D341Med (cell line): ENCODE results near the gene SRSF9.
"Not testable (repeated sequence)": the region's sequence is repeated elsewhere in the genome, so short reads cannot be mapped to it uniquely, and the experiment has no call there.

Source experiments
- DNase-seq: peaks from one replicate; pipeline ENCODE4 v3.0.0; 2012; ENCODE audit warnings: low spot score

SRSF9 gene

DNA sequence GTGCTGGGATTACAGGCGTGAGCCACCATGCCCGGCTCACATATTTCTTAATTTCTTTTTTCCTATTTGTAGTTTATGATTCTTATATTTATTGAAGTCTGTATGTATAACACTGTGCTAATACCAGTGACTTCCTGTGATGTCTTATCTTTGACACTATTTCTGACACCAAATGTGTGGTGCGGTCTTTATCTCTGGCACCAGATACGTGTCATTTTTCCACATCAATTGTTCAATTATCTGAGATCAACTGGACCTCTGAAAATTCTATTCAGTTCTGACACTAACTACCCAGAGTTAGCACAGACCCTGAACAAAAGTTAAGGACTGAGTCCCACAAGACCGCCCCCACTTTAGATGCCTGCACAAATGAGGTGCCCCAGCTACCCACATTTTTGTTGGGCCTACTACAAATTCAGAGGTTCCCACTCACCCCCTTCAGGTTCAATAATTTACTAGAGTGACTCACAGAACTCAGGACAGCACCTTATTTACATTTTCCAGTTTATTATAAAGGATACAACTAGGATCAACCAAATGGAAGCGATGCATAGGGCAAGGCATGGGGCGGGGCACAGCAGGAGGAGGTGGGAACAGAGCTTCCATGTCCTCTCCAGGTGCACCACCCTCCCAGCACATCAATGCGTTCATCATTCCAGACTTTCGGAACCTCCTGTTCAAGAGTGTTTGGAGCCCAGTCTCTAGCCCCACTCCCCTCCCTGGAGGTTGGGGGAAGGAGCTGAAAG is 11.6 kb upstream of the SRSF9 start:
- no peak for DNase-seq

DNA sequence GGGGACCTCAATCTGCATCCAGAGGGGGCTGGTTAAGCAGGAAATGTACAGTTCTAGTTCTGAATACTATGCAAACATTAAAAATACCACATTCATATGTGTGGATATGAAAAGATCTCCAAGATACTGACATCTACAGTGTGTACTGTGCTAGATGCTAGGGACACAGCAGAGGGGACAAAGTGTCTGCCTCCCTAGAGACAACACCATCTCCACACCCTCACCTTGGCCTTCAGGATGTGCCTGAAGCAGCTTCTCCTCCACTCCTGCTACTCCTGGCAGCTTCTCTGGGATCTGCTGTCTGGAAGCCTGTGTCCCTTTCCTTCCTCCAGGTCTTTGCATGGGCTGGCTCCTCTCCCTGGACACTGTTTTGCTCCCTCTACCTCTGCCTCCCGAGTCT is 10.7 kb upstream of the SRSF9 start:
- no peak for DNase-seq

- no peak for DNase-seq
Measured at GRCh38 chr12:120479458-120479857, 9.9 kb upstream of the SRSF9 start.

DNA sequence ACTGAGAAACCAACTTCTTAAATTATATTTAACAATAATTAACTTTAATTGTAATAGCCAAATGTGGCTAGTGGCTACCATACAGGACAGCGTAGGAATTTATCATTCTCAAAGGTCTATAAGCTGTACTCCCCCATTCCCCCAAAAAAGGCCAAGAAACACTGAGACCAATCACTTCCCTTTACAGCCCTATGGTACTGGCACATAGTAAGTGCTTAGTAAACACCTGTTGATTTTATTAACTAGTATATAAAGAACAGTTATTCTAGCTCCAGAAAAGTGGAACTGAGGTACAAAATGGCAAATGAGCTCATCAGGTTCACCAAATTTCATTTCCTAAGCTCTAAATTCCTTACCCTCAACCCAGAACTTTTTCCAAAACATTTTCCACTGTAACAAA is 6.1 kb upstream of the SRSF9 start:
- DNase-seq, result no peak

GRCh38 chr12:120474616-120474960 is 5.0 kb upstream of the SRSF9 start:
- DNase-seq, result no peak

GRCh38 chr12:120473807-120474615 is 4.5 kb upstream of the SRSF9 start:
- no peak for DNase-seq

DNA sequence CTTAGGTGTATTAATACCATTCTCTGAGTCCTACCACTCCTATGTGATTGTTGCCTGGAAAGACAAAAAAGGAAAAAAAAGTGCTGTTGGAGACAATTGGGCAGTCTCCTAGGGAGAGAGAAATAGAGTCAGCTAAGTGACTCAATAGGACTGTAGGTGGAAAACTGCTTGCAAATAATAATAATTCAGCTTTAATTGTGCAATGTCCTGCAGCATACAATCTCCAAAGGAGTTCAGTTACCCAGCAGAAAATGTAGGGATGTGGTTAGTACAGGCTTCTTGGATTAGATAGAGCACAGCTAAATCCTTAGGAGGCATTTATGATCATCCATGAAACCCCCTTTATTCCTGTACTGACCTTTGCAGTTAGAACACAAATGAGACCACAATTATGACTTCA is 3.0 kb upstream of the SRSF9 start:
- DNase-seq, result no peak

DNA sequence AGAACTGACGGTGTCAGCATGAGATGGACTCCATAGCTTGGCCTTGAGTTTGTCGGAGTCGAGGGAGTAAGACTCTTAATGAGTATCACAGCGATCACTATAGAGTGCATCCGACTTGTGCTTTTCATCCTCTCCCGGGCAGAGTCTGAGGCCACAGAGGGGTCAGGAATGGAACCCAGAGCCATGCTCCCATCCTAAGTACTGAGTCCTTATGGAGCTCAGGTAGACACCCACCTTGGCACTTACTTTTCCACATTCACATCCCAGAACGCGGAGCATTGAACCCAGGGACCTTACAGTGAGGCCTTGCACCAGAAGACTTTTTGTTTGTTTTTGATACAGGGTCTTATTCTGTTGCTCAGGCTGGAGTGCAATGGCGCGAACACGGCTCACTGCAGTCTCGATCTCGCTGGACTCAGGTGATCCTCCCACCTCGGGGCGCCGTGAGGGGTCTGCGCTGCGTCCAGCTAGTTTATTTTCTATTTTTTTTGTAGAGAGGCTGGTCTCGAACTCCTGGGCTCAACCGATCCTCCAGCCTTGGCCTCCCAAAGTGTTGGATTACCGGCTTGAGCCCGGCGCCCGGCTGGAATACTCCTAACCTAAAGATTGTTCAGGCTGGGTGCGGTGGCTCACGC is 719 bp upstream of the SRSF9 start:
- DNase-seq, result no peak

DNA sequence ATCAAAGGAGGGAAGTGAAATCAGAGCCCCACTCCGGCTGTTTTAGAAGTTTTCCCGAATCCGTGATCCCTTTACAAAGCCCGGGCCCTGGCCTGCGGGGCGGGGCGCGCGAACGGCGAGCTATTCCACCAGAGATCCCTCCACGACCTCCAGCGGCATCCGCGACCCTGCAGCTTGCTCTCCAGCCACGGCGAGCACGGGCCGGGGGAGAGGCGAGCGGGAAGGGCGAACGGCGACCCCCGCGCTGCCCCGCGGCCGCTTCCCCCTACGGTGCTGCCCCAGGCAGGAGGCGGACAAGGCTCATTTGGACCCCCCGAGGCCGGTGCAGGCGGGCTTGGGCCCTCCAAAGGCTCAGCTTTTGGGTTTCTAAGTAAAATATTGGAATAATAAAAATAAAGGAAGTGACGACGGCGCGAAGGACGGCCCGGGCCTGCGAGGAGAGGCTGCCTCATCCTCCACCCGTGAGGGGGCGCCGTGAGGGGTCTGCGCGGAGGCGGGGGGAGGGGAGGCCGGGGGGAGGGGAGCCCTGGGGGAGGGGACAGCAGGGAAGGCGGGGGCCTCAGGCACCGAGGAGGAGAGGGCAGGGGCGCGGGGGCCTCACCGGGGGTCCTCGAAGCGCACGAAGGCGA is 613 bp downstream of the SRSF9 start:
- peak; percentile 81 for DNase-seq

- DNase-seq, result no peak
Measured at GRCh38 chr12:120468325-120468820, 1.2 kb downstream of the SRSF9 start.

DNA sequence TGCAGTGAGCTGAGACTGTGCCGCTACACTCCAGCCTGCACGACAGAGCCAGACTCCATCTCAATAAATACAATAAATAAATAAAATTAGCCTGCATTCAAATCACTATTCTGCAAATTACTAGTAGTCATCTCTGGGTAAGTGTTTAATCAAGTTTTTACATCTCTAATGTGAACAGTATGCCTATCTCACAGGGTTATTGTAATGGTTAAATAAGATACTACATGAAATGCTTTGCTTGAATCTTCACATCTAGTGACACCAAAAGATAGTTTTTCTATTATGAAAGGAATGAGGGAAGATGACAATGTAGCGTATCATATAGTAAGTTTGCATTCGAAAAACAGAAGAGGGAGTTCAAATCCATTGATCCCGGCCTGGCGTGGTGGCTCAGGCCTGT is 2.1 kb downstream of the SRSF9 start:
- no peak for DNase-seq

- no peak for DNase-seq
Measured at GRCh38 chr12:120466560-120467315, 2.8 kb downstream of the SRSF9 start.

- no peak for DNase-seq
Measured at GRCh38 chr12:120465756-120466155, 3.8 kb downstream of the SRSF9 start.

DNA sequence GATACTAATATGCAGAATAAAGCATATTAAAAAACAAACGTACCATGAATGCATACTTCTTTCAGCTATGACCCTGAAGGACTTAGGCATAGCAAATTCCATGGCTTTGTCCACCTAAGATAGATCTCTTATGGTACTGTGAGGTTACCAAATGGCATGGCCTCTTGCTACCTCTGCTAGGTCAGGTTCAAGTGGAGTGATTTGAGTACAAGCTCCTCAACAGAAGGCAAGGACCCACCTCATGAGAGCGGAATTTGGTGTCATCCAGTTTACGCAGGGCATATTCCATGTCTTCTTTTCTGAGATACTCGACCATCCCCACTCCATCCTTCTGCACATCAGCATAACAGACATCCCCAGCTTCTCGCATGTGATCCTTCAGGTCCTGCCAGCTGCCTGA is 5.8 kb downstream of the SRSF9 start:
- no peak for DNase-seq

DNA sequence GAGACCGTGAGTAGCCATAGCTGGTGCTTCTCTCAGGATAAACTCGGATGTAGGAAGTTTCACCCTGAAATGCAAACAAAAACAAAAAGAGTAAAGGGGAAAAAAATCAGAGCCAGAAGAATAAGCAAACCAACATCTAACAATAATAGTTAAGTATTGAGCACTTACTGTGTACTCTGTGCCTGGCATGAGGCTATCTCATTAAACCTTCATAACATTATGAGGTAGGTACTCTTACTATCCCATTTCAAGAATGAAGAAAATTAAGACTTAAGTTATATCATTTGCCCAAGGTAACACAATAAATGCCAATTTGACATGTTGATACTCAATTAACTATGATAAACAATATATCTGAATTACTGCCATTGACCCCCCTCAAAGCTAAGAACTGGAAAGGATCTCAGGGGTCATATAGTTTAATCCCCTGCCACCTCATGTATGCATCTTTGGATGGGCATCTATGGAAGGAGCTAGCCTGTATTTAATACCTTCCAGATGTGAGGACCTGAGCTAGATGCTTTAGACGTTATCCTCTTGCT is 7.4 kb downstream of the SRSF9 start:
- DNase-seq, result no peak

DNA sequence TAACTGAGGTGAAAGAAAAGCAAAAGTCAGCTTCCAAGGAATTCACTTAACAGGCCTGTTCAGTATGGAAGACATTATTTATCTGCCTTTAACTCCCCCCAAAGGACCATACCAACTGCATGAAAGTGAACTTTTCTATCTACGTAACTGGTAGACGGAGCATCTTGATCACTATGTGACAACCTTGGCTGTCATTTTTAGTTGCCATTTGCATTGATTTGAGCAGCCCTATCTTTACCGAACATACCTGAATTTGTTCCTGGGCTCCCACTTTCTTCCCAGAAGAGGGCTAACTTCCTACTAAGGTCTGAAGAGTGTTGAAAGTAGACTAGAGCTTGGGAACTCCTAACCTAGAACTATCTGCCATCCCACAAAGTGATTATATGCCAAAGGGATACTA is 9.4 kb downstream of the SRSF9 start:
- DNase-seq, result no peak

DNA sequence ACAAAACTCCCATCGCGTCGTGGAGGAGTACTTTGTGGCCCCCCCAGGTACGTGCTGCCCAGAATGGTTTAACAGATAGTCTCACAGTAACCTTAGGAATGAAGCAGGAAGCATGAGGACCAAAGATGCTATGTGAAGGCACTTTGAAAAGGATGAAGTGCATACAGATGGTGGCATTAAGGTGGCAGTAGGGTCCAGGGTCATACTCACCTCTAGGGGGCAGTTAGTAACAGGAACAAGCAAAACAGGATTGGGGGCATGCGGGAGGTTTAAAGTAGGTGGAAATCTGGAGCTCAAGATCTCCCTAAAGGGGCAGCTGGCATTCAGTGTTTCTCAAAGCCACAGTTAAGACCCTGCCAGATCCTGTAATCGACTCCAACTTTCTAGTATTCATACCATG is 12.4 kb downstream of the SRSF9 start:
- peak; percentile 53 for DNase-seq

DNA sequence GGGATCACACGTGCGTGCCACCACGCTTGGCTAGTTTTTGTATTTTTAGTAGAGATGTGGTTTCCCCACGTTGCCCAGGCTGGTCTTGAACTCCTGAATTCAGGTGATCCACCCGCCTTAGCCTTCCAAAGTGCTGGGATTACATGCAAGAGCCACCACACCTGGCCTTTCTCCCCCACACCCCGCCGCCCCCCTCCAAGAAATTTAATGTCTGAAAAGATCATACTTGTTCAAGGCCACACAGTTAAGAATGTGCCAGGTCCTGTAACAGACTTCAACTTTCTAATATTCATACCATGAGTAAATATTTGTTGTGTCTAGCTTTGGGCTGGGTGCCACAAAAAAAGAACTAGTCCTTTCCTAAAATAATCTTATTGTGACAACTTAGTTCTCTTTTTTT is 14.2 kb downstream of the SRSF9 start:
- DNase-seq, result no peak

- DNase-seq, result peak; percentile 61
Measured at GRCh38 chr12:120453977-120454376, 15.6 kb downstream of the SRSF9 start.

DNA sequence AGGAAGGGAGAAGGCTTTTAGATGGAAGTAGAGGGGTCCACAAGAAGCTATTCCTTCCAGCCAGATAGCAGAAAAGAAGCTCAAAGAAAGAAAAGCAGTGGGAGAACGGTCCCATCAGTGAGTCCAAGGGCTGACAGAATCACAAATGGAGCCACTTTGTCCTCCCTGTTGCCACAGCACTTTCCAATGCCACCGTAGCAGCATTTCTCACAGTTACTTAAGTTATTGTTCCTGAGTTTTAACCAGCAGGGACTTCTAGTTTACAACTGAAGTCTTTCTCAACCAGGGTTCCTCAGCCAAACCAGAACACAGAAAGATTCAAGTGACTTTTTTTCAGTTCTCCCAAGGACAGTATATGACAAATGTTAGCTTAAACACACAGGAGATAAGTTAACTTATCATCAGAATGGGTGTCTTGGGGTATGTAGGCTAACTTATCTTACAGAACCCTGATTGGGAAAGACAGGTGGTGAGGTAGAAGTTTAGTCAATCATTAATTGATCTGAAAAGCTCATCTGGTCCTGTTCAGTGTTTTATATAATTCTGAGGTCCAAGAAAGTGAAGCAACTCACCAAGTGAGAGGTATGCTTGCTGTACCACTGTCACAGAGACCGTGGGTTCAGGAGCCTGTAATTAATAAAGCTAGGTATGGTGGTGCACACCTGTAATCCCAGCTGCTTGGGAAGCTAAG is 16.3 kb downstream of the SRSF9 start:
- DNase-seq, result no peak

- not testable (repeated sequence) for DNase-seq
Measured at GRCh38 chr12:120452524-120452923, 17.0 kb downstream of the SRSF9 start.
